CD4-positive, alpha-beta T cell (primary cell): ENCODE results near the gene ERCC6L. TPM values are rescaled to one million over a fixed set of nuclear protein-coding genes. Genes with fewer than 3 reads are reported as not detected.

ENCODE experiments used
- ATAC-seq: fragments of 200-7000 bp; cut with Tn5 transposase; one replicate; pipeline ENCODE4 v1.10.0; 2022; ENCODE audit warnings: mild to moderate bottlenecking; ENCODE audit not compliant: poor library complexity
- CTCF ChIA-PET: fragments of 350-600 bp; sonication (Branson Sonifier 250); formaldehyde crosslinking; loops from one replicate; lab custom pipeline; 2021; ENCODE audit warnings: antibody characterized with exemption, inconsistent platforms; lab: Charles Lee
- POLR2A ChIA-PET: fragments of 350-600 bp; sonication (Branson Sonifier 250); formaldehyde crosslinking; loops from one replicate; lab custom pipeline; 2021; ENCODE audit warnings: antibody characterized with exemption, inconsistent platforms; lab: Charles Lee
- DNase-seq, 14 experiments: peaks; one replicate each; pipeline ENCODE4 v3.0.0-alpha.2; 2013 to 2020; ENCODE audit warnings: mixed read lengths in 2 of 14
- H3K27ac ChIP-seq, 2 donors: one replicate each; pipeline versions ENCODE4 v1.5.1 to v1.7.0; 2013; ENCODE audit warnings: low read length in 2 of 2, low read depth in 1 of 2, mild to moderate bottlenecking in 1 of 2
- H3K27me3 ChIP-seq, 2 experiments: 1 replicate in 1 of 2; 2 replicates in 1 of 2; pipeline versions ENCODE4 v1.6.1 to v1.7.0; 2013; ENCODE audit warnings: low read length in 2 of 2, control low read depth in 1 of 2, mild to moderate bottlenecking in 1 of 2, moderate library complexity in 1 of 2; ENCODE audit not compliant: insufficient read depth in 2 of 2, control insufficient read depth in 1 of 2
- H3K36me3 ChIP-seq: one replicate; pipeline ENCODE4 v1.6.1; 2013; ENCODE audit warnings: low read length, control low read depth; ENCODE audit not compliant: insufficient read depth
- H3K4me1 ChIP-seq: one replicate; pipeline ENCODE4 v1.6.1; 2013; ENCODE audit warnings: low read length, control low read depth; ENCODE audit not compliant: insufficient read depth
- H3K4me3 ChIP-seq: one replicate; pipeline ENCODE4 v1.5.1; 2013; ENCODE audit warnings: mild to moderate bottlenecking, low read length, moderate library complexity
- H3K9me3 ChIP-seq, 2 experiments: 1 replicate in 1 of 2; 2 replicates in 1 of 2; pipeline versions ENCODE4 v1.6.1 to v1.7.0; 2013; ENCODE audit warnings: low read length in 2 of 2, mild to moderate bottlenecking in 2 of 2, control low read depth in 1 of 2, moderate library complexity in 1 of 2; ENCODE audit not compliant: control insufficient read depth in 1 of 2, insufficient read depth in 1 of 2
- H3K27ac Mint-ChIP-seq: one replicate; pipeline ENCODE4 v1.8.0; 2020; ENCODE audit warnings: mixed read lengths
- H3K27me3 Mint-ChIP-seq: one replicate; pipeline ENCODE4 v1.8.0; 2021; ENCODE audit warnings: mixed read lengths
- H3K36me3 Mint-ChIP-seq: one replicate; pipeline ENCODE4 v1.8.0; 2021; ENCODE audit warnings: low read depth, mixed read lengths
- H3K4me1 Mint-ChIP-seq: one replicate; pipeline ENCODE4 v1.8.0; 2021; ENCODE audit warnings: low read depth, mixed read lengths
- H3K4me3 Mint-ChIP-seq: one replicate; pipeline ENCODE4 v1.8.0; 2020; ENCODE audit warnings: mild to moderate bottlenecking, mixed read lengths
- H3K9me3 Mint-ChIP-seq: one replicate; pipeline ENCODE4 v1.8.0; 2020; ENCODE audit warnings: mixed read lengths
- intact Hi-C, 2 experiments: fragments of 100-400 bp; cut with DNase I in 1 of 2; cut with micrococcal nuclease in 1 of 2; formaldehyde crosslinking; loops; one replicate each; pipeline versions ENCODE4 v1.15.1 to v1.9.0; 2023 to 2025; cut with DNase I, micrococcal nuclease
- total RNA-seq, 174 experiments: library from RNA in 2 of 174; stranded (reverse) in 2 of 174; gene quantifications; one replicate each; pipeline ENCODE4 v1.2.3 and lab custom pipeline; 2021 to 2026
- TF ChIP-seq, protein P1 (sequence below): fragments of 200-600 bp; IDR thresholded peaks from one replicate; pipeline ENCODE4 v1.8.0; 2022; ENCODE audit warnings: antibody characterized with exemption, mild to moderate bottlenecking

ERCC6L gene
- total RNA-seq, 2 experiments from 2014 or later, result 0.08 TPM; not detected in 1

DNA sequence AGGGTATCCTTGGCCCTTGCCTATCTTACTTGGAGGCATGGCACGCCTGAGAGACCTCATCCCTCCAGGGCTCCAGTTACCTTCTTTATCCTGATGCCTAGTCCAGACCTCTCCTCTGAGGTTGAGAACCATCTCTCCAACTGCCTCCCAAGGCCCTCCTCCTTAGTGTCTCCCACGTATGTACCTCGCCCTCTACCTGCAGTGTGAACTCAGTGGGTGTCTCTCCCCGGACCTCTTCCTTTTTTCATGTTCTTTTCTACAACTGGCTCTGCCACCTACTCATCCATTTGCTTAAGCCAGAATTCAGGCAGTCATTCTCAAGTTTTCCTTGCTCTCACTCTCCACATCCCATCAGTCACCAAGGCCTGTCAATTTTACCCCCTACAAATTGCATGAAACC lies 21.6 kb upstream of the ERCC6L start:
- Histone ChIP-seq H3K36me3 (no peaks in the 10 kb centered on the region), H3K27me3 (no peaks in the 10 kb centered on the region), H3K4me3 (no peak overlapping the region), H3K27ac (no peak overlapping the region), H3K9me3 (no peaks in the 10 kb centered on the region), H3K4me1 (no peaks in the 10 kb centered on the region)
- H3K9me3 Mint-ChIP-seq, result no peaks in the 10 kb centered on the region
- CTCF ChIA-PET, result interaction anchor here (0.6 to 1.7 kb wide), 3 partner anchors 15 to 45 kb away, joined by 3 read pairs; partner anchors contain the start of genes CITED1 and RPS4X
- H3K4me3 Mint-ChIP-seq, result no peak overlapping the region
- H3K36me3 Mint-ChIP-seq, result no peaks in the 10 kb centered on the region
- no peaks in the 10 kb centered on the region for H3K4me1 Mint-ChIP-seq
- intact Hi-C loops, result no loop called here
- POLR2A ChIA-PET, result no interaction called here
- TF ChIP-seq, protein P1, sequence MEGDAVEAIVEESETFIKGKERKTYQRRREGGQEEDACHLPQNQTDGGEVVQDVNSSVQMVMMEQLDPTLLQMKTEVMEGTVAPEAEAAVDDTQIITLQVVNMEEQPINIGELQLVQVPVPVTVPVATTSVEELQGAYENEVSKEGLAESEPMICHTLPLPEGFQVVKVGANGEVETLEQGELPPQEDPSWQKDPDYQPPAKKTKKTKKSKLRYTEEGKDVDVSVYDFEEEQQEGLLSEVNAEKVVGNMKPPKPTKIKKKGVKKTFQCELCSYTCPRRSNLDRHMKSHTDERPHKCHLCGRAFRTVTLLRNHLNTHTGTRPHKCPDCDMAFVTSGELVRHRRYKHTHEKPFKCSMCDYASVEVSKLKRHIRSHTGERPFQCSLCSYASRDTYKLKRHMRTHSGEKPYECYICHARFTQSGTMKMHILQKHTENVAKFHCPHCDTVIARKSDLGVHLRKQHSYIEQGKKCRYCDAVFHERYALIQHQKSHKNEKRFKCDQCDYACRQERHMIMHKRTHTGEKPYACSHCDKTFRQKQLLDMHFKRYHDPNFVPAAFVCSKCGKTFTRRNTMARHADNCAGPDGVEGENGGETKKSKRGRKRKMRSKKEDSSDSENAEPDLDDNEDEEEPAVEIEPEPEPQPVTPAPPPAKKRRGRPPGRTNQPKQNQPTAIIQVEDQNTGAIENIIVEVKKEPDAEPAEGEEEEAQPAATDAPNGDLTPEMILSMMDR, result no peak
- no peak overlapping the region for H3K27ac Mint-ChIP-seq
- ATAC-seq (no peak), DNase-seq (no peak)
- peaks cover 12% of the 10 kb centered on the region for H3K27me3 Mint-ChIP-seq

DNA sequence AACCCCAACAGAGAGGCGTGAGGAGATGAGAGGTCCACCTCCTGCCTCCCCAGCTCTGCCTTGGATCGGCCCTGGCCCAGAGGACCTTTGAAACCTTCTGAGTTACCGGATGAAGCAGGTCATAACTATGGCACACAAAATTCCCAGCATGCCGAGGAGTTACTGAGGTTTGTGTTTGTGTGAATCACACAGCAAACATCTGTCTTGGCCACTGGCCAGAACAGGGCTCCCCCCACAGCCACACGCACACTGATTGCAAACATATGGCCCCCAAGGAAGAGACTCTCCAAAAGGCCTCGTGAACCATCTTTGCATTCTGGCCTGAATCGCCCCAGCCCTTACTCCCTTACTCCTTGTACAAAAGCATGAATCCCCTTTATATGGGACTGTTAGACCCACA lies 19.3 kb upstream of the ERCC6L start:
- H3K9me3 ChIP-seq, result no peaks in the 10 kb centered on the region
- TF ChIP-seq, protein P1, result no peak
- no peak overlapping the region for H3K27ac Mint-ChIP-seq
- H3K27me3 ChIP-seq, result peaks cover 0 to 3% of the 10 kb centered on the region in 2 experiments
- no peak overlapping the region for H3K4me3 ChIP-seq
- H3K27ac ChIP-seq, result no peak overlapping the region
- no peak overlapping the region for H3K4me3 Mint-ChIP-seq
- no peaks in the 10 kb centered on the region for H3K9me3 Mint-ChIP-seq
- H3K4me1 ChIP-seq, result no peaks in the 10 kb centered on the region
- peaks cover 4% of the 10 kb centered on the region for H3K4me1 Mint-ChIP-seq
- no peak for DNase-seq
- ChIA-PET CTCF (interaction anchor here (1.6 kb wide), 1 partner anchor 12 kb away, joined by 4 read pairs; no protein-coding TSS in a partner anchor), POLR2A (no interaction called here)
- peaks cover 26% of the 10 kb centered on the region for H3K27me3 Mint-ChIP-seq
- ATAC-seq, result no peak
- intact Hi-C loops, result no loop called here
- H3K36me3 Mint-ChIP-seq, result no peaks in the 10 kb centered on the region
- H3K36me3 ChIP-seq, result no peaks in the 10 kb centered on the region

DNA sequence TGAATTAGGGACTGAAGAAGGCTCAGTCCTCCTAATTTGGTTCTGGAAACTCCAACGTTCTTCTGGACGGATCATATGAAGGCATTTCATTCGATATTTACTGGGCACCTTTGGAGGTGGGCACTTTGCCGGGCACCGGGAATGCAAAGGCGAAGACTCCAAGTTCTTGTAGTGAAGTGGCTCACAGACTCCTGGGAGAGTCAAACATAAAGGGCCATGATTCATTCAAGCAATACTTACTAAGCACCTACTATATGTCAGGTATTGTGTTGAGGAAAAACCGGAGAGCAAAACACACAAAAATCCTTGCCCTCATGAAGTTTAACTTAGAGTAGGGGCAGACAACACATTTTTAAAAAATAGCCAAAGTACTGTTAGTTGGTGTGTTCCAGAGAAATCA lies 17.0 kb upstream of the ERCC6L start:
- Mint-ChIP-seq H3K4me1 (peaks cover 4% of the 10 kb centered on the region), H3K27ac (no peak overlapping the region), H3K9me3 (no peaks in the 10 kb centered on the region), H3K36me3 (no peaks in the 10 kb centered on the region), H3K4me3 (no peak overlapping the region), H3K27me3 (peaks cover 33% of the 10 kb centered on the region)
- Histone ChIP-seq H3K27me3 (peaks cover 0 to 3% of the 10 kb centered on the region in 2 experiments), H3K4me3 (no peak overlapping the region), H3K4me1 (no peaks in the 10 kb centered on the region), H3K9me3 (no peaks in the 10 kb centered on the region), H3K36me3 (no peaks in the 10 kb centered on the region), H3K27ac (no peak overlapping the region)
- ATAC-seq (no peak), DNase-seq (no peak)
- TF ChIP-seq, protein P1, result no peak
- ChIA-PET POLR2A (no interaction called here), CTCF (no interaction called here)
- intact Hi-C loops, result no loop called here
